SJCRH30 (cell line): ENCODE data around the gene UBAP2. TPM values are rescaled to one million over a fixed set of nuclear protein-coding genes. Genes with fewer than 3 reads are reported as not detected.
"Not testable (repeated sequence)": the region's sequence is repeated elsewhere in the genome, so short reads cannot be mapped to it uniquely, and the experiment has no call there.

Experiments used
- DNase-seq, 2 experiments: peaks; one replicate each; pipeline ENCODE4 v3.0.0-alpha.2; 2015 to 2020
- H3K27ac ChIP-seq: fragments of 250-450 bp; sonication (Bioruptor Pico); 2 replicates; pipeline ENCODE4 v1.5.1; 2020; ENCODE audit warnings: mild to moderate bottlenecking, moderate library complexity
- H3K27me3 ChIP-seq: fragments of 250-450 bp; sonication (Bioruptor Pico); 2 replicates; pipeline ENCODE4 v1.5.1; 2020; ENCODE audit warnings: mild to moderate bottlenecking, moderate library complexity
- H3K36me3 ChIP-seq: fragments of 250-450 bp; sonication (Bioruptor Pico); 2 replicates; pipeline ENCODE4 v1.5.1; 2020; ENCODE audit warnings: mild to moderate bottlenecking, moderate library complexity
- H3K4me1 ChIP-seq: fragments of 250-450 bp; sonication (Bioruptor Pico); 2 replicates; pipeline ENCODE4 v1.5.1; 2020; ENCODE audit warnings: mild to moderate bottlenecking, moderate library complexity
- H3K4me3 ChIP-seq: fragments of 250-450 bp; sonication (Bioruptor Pico); 2 replicates; pipeline ENCODE4 v1.5.1; 2020; ENCODE audit warnings: mild to moderate bottlenecking, moderate library complexity
- H3K9me3 ChIP-seq: fragments of 250-450 bp; sonication (Bioruptor Pico); replicated peaks from 2 replicates; pipeline ENCODE4 v1.5.1; 2020; ENCODE audit warnings: mild to moderate bottlenecking, moderate library complexity
- total RNA-seq: library from RNA; depleted of rRNA; stranded (reverse); fragments of >200 nt; shearing (Covaris generic); gene quantifications from 2 replicates; pipeline ENCODE4 v1.2.3, GENCODE V29; 2014

Gene UBAP2
- total RNA-seq, 1 experiment from 2014 or later: 17.0 TPM

DNA sequence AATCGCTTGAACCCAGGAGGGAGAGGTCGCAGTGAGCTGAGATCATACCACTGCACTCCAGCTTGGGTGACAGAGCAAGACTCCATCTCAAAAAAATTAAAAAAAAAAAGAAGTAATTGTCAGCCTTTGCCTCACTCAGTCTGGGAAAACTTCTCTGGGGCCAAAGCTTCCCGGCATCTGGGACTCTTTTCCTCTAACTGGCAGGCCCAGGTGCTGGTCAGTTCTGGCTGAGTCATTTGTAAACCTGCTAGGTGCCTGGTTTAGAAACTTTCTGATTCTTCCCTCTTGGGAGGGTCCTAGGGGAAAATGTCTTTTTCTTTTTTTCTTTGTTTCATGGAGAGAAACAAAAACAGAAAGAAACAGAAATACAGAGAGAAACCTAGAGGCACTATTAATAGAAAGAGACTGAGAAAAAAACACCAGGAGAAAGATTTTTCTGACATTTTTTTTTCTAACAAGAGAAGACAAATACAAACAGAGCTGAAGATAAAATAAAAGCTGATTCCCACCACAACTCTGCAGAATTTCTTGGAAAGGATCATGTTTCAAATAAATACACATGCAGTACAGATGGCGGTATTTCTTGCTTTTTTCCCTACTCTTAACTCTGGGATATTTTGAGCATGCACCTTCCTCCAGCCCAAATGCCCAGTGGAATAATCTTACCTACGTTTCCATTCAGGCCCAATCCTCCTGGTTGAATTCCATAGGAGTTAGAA, 22.1 kb upstream of the UBAP2 start:
- Histone ChIP-seq H3K4me3 (no peak overlapping the region), H3K27me3 (no peaks in the 10 kb centered on the region)
- peak; percentile 76 to 84 for DNase-seq

GRCh38 chr9:34069831-34070230, 21.1 kb upstream of the UBAP2 start:
- H3K27me3 ChIP-seq: no peaks in the 10 kb centered on the region
- DNase-seq: no peak
- H3K36me3 ChIP-seq: no peaks in the 10 kb centered on the region

More for the DNA sequence above, 22.1 kb upstream of the UBAP2 start:
- Histone ChIP-seq H3K27ac (peak overlapping the region; percentile 44; the same call in 1 of the 2 replicates), H3K36me3 (no peaks in the 10 kb centered on the region), H3K9me3 (no peaks in the 10 kb centered on the region), H3K4me1 (peaks cover 21% of the 10 kb centered on the region)

DNA sequence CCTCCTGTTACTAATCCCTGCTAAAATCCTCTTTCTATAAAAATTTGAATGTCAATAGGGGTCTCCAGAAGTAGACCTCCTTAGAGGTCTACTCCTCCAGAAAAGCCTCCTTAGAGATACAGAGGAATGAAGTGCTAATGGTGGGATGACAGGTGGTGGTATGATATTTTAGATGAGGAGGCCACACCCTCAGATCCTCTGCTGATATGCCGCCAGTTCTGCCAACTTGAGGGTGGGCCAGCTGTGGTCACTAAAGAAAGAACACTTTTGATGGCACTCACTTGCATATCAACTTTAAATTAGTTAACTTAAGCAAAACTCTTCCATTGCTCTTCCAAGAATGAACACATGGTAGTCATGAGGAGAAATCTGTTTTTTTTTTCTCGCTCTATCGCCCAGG, 16.9 kb upstream of the UBAP2 start:
- Histone ChIP-seq H3K36me3 (no peaks in the 10 kb centered on the region), H3K4me3 (no peak overlapping the region), H3K4me1 (no peaks in the 10 kb centered on the region), H3K27ac (no peak overlapping the region), H3K9me3 (no peaks in the 10 kb centered on the region), H3K27me3 (no peaks in the 10 kb centered on the region)
- DNase-seq: no peak

More at GRCh38 chr9:34069831-34070230, 21.1 kb upstream of the UBAP2 start:
- Histone ChIP-seq H3K9me3 (no peaks in the 10 kb centered on the region), H3K27ac (no peak overlapping the region), H3K4me3 (no peak overlapping the region), H3K4me1 (peaks cover 21% of the 10 kb centered on the region)

DNA sequence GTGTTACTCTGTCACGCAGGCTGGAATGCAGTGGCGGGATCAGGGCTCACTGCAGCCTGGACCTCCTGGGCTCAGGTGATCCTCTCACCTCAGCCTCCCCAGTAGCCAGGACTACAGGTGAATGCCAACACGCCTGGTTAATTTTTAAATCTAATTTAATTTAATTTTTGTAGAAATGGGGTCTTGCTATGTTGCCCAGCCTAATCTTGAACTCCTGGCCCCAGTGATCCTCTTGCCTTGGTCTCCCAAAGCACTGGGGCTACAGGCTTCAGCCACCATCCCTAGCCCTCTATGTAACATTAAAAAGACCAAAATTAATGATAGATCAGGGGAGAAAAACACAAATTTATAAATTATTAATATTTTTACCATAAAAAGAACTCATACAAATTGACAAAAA, 11.3 kb upstream of the UBAP2 start:
- Histone ChIP-seq H3K9me3 (no peaks in the 10 kb centered on the region), H3K4me3 (no peak overlapping the region), H3K36me3 (no peaks in the 10 kb centered on the region), H3K27me3 (no peaks in the 10 kb centered on the region), H3K4me1 (no peaks in the 10 kb centered on the region), H3K27ac (no peak overlapping the region)
- DNase-seq: no peak

GRCh38 chr9:34059281-34059680, 10.6 kb upstream of the UBAP2 start:
- Histone ChIP-seq H3K9me3 (no peaks in the 10 kb centered on the region), H3K4me1 (no peaks in the 10 kb centered on the region), H3K4me3 (no peak overlapping the region), H3K27me3 (no peaks in the 10 kb centered on the region), H3K36me3 (no peaks in the 10 kb centered on the region), H3K27ac (no peak overlapping the region)
- no peak for DNase-seq

DNA sequence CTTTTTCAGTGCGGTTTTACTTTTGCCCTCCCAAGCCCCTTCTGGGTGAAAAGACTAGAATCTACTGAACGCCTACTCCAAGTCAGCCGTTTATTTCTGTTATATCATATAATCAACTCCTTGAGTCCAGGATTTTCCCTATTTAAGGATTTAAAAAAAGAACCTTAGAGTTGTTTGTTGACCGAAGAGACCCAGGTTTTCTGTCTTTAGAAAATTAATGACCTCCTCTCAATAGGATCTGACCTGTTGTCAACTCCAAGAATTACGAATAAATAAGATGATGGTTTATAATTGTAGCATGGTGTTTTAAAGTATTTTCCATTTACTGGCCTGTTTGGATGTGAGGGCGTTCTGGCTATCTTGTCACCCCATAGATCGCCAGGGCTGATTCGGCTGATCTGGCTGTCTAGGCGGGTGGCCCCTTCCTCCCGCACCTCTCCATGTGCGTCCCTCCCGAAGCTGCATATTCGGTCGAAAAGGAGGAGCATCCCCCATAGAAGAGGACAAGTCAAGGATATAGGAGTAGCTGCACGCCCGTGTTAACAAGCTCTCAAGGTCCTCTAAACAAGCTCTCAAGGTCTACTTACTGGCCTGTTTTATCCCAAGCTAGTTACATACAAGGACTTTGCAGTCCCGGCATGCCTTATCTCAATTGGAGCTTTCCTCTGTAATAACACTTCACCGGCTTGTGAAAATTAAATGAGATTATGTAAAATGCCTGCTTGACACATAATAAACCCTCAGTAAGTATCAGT, 1.1 kb upstream of the UBAP2 start:
- H3K4me1 ChIP-seq: peaks cover 4% of the 10 kb centered on the region; the same call in 1 of the 2 replicates

DNA sequence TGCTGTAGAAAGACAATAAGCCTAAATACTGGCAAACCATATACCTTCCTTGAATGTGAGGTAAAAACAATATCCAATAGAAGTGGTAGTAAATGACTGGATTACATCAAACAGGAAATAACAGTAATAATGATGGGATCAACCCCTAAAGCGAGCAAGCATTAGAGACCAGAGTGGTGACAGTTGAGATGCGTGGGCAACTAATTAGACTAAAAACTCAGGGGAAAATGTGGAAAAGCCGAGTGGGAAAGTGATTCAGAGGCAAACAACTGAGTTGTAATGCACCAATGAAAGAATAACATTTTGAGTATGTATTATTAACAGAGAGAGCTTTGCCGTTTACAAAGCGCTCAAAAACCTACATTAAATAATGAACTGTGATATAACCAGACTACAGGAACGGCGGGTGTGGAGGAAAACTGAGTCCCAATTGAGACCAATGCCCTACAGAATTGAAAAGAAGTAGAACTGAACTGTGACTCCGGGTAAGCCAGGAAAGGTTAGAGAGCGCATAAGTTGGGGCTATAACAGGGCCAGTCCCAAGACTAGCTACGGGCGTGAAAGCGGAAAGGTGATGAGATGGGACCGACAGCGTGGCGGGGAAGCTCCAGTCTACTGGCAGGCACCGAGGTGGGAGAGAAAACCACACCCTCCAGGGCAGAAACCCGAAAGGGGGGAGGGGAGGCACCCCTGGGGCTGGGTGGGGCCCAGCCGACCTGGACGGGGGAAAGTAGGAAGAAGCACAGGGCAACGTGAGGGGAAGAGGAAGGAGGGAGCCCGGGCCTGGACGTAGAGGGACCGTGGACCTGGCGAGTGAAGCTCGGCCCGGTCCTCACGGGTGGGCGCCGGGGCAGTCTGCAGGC, 592 bp downstream of the UBAP2 start:
- Histone ChIP-seq H3K4me1 (peaks cover 4% of the 10 kb centered on the region; the same call in 1 of the 2 replicates), H3K27ac (peak overlapping the region; percentile 96), H3K36me3 (0 out of 2 replicates have a peak, but pooled peaks cover 4% of the 10 kb centered on the region), H3K27me3 (no peaks in the 10 kb centered on the region), H3K4me3 (peak overlapping the region; percentile 91), H3K9me3 (no peaks in the 10 kb centered on the region)
- peak; percentile 42 to 51 for DNase-seq

More for the DNA sequence above, 1.1 kb upstream of the UBAP2 start:
- peak overlapping the region; percentile 96 for H3K27ac ChIP-seq
- no peaks in the 10 kb centered on the region for H3K27me3 ChIP-seq
- no peaks in the 10 kb centered on the region for H3K9me3 ChIP-seq
- peak overlapping the region; percentile 91 for H3K4me3 ChIP-seq
- no peak for DNase-seq
- H3K36me3 ChIP-seq: no peaks in the 10 kb centered on the region

DNA sequence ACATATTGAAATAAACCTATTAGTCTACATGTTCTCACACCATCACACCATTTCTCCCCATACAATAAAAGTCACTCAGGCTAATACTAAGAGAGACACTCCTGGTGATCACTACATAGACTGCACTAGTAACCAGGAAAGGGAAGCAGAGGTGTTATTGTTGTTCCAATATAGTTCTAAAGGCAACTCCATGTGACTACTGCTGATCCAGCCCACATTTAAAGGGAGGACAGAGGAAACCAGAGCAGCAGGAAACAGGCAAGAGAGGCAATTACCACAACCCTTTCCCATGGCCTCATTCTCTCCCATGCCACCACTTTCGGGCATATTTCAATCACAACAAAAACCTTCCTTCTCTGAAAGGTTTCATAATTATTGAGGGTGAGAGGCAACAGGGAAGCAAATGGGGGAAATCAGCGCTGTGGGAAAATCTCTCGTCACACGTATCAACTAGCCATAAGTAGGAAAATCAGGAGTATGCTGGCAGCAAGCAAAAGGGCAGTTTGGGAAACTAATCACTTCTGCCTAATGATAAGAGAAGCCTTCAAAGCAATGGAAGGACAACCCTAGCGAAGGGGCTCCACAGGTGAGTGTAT, 1.8 kb downstream of the UBAP2 start:
- DNase-seq: no peak
- no peak overlapping the region for H3K4me3 ChIP-seq
- no peaks in the 10 kb centered on the region for H3K27me3 ChIP-seq
- H3K36me3 ChIP-seq: 0 out of 2 replicates have a peak, but pooled peaks cover 4% of the 10 kb centered on the region
- H3K4me1 ChIP-seq: peaks cover 4% of the 10 kb centered on the region; the same call in 1 of the 2 replicates
- no peak overlapping the region for H3K27ac ChIP-seq
- H3K9me3 ChIP-seq: no peaks in the 10 kb centered on the region

- no peaks in the 10 kb centered on the region for H3K27me3 ChIP-seq
- no peak overlapping the region for H3K27ac ChIP-seq
- peaks cover 4% of the 10 kb centered on the region; the same call in 1 of the 2 replicates for H3K4me1 ChIP-seq
Measured at GRCh38 chr9:34045903-34046302, 2.8 kb downstream of the UBAP2 start.

DNA sequence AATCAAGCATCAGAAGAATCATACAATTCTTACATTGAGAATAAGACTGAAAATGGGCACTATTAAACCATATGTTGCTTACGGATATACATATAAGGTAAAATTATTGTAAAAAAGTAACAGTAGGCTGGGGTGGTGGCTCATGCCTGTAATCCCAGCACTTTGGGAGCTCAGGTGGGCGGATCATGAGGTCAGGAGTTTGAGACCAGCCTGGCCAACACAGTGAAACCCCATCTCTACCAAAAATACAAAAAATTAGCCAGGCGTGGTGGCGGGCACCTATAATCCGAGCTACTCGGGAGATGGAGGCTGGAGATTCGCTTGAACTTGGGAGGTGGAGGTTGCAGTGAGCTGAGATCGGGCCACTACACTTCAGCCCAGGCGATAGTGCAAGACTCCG, 6.6 kb downstream of the UBAP2 start:
- peaks cover 14% of the 10 kb centered on the region for H3K36me3 ChIP-seq
- not testable (repeated sequence) for H3K4me1 ChIP-seq, H3K27me3 ChIP-seq, H3K27ac ChIP-seq, DNase-seq, H3K9me3 ChIP-seq, H3K4me3 ChIP-seq

More at GRCh38 chr9:34045903-34046302, 2.8 kb downstream of the UBAP2 start:
- no peak for DNase-seq
- H3K36me3 ChIP-seq: peaks cover 4% of the 10 kb centered on the region; the same call in 1 of the 2 replicates
- no peaks in the 10 kb centered on the region for H3K9me3 ChIP-seq
- H3K4me3 ChIP-seq: no peak overlapping the region

DNA sequence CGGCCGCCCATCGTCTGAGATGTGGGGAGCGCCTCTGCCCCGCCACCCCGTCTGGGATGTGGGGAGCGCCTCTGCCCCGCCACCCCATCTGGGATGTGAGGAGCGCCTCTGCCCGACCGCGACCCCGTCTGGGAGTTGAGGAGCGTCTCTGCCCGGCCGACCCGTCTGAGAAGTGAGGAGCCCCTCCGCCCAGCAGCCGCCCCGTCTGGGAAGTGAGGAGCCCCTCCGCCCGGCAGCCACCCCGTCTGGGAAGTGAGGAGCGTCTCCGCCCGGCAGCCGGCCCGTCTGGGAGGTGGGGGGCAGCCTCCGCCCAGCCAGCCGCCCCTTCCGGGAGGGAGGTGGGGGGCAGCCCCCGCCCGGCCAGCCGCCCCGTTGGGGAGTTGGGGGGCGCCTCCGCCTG, 9.8 kb downstream of the UBAP2 start:
- not testable (repeated sequence) for H3K4me1 ChIP-seq, H3K27me3 ChIP-seq

GRCh38 chr9:34037626-34038025, 11.1 kb downstream of the UBAP2 start:
- Histone ChIP-seq H3K36me3 (peaks cover 13% of the 10 kb centered on the region), H3K4me1 (no peaks in the 10 kb centered on the region), H3K27me3 (no peaks in the 10 kb centered on the region), H3K9me3 (no peaks in the 10 kb centered on the region), H3K27ac (no peak overlapping the region), H3K4me3 (no peak overlapping the region)
- DNase-seq: no peak

More for the DNA sequence above, 9.8 kb downstream of the UBAP2 start:
- not testable (repeated sequence) for H3K4me3 ChIP-seq, H3K27ac ChIP-seq, DNase-seq, H3K9me3 ChIP-seq
- H3K36me3 ChIP-seq: peaks cover 10% of the 10 kb centered on the region

GRCh38 chr9:34036625-34037024, 12.1 kb downstream of the UBAP2 start:
- no peak overlapping the region for H3K27ac ChIP-seq
- no peaks in the 10 kb centered on the region for H3K27me3 ChIP-seq
- peaks cover 18% of the 10 kb centered on the region for H3K36me3 ChIP-seq
- DNase-seq: no peak
- no peaks in the 10 kb centered on the region for H3K9me3 ChIP-seq
- no peaks in the 10 kb centered on the region for H3K4me1 ChIP-seq
- no peak overlapping the region for H3K4me3 ChIP-seq

DNA sequence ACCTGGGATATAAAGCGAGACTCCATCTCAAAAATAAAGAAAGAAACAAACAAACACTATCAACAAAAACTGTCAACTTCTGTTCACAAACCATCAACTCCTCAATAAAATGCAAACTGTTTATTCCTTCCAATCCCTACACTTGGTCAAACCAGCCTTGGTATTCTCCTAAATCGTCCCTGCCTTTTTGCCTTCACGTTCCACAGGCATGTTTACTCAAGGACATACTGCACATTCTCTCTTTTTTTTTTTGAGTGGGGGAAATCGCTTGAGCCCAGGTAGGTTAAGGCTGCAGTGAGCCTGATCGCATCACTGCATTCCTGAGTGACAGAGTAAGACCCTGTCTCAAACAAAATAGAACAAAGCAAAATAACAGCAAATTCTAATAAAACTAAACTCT, 13.0 kb downstream of the UBAP2 start:
- no peak overlapping the region for H3K4me3 ChIP-seq
- no peaks in the 10 kb centered on the region for H3K9me3 ChIP-seq
- H3K36me3 ChIP-seq: peaks cover 15% of the 10 kb centered on the region
- DNase-seq: no peak
- no peaks in the 10 kb centered on the region for H3K4me1 ChIP-seq
- no peak overlapping the region for H3K27ac ChIP-seq
- H3K27me3 ChIP-seq: no peaks in the 10 kb centered on the region
